Progenitor cell of endocrine pancreas (in vitro differentiated cells): ENCODE measurements around the gene GTPBP10. TPM values are rescaled to one million over a fixed set of nuclear protein-coding genes. Genes with fewer than 3 reads are reported as not detected.
A peak's percentile ranks its signal among the peaks of the same experiment; 100 is the strongest.
"Not testable (repeated sequence)": the region's sequence is repeated elsewhere in the genome, so short reads cannot be mapped to it uniquely, and the experiment has no call there.

ENCODE experiments used
- DNase-seq: peaks from one replicate; pipeline ENCODE4 v3.0.0; 2021; ENCODE audit warnings: low spot score; ENCODE audit not compliant: unreplicated experiment
- H3K27ac Mint-ChIP-seq: 2 replicates; pipeline ENCODE4 v1.8.0; 2021; ENCODE audit warnings: mild to moderate bottlenecking, moderate library complexity, mixed read lengths
- H3K27me3 Mint-ChIP-seq: 2 replicates; pipeline ENCODE4 v1.8.0; 2021; ENCODE audit warnings: mixed read lengths
- H3K36me3 Mint-ChIP-seq: 2 replicates; pipeline ENCODE4 v1.8.0; 2022; ENCODE audit warnings: mixed read lengths; ENCODE audit not compliant: insufficient read depth
- H3K4me1 Mint-ChIP-seq: 2 replicates; pipeline ENCODE4 v1.8.0; 2021; ENCODE audit warnings: low read depth, mixed read lengths
- H3K4me3 Mint-ChIP-seq: 2 replicates; pipeline ENCODE4 v1.8.0; 2021; ENCODE audit warnings: low read depth, mild to moderate bottlenecking, moderate library complexity, mixed read lengths
- H3K9me3 Mint-ChIP-seq: 2 replicates; pipeline ENCODE4 v1.8.0; 2021; ENCODE audit warnings: low read depth, mixed read lengths
- CTCF ChIP-seq: fragments of 200-600 bp; sonication (generic); IDR thresholded peaks from one replicate; pipeline ENCODE4 v1.5.0; 2021; ENCODE audit warnings: antibody characterized with exemption, mild to moderate bottlenecking; ENCODE audit not compliant: unreplicated experiment
- total RNA-seq: library from RNA; stranded (reverse); gene quantifications from 2 replicates; pipeline ENCODE4 v1.2.1, GENCODE V29; 2021

The GTPBP10 gene
- total RNA-seq, 1 donor from 2014 or later, result 25.1 TPM

GRCh38 chr7:90337106-90337505 is 9.4 kb upstream of the GTPBP10 start:
- Mint-ChIP-seq H3K27me3 (peaks cover 3% of the 10 kb centered on the region), H3K27ac (no peak overlapping the region)

GRCh38 chr7:90345016-90345415 is 1.5 kb upstream of the GTPBP10 start:
- Mint-ChIP-seq H3K9me3 (no peaks in the 10 kb centered on the region), H3K27me3 (no peaks in the 10 kb centered on the region), H3K4me1 (peaks cover 13% of the 10 kb centered on the region), H3K4me3 (peak overlapping the region; percentile 96), H3K27ac (no peak overlapping the region), H3K36me3 (peaks cover 1% of the 10 kb centered on the region)
- no peak for TF ChIP-seq CTCF
- no peak for DNase-seq

More at GRCh38 chr7:90337106-90337505, 9.4 kb upstream of the GTPBP10 start:
- Mint-ChIP-seq H3K36me3 (no peaks in the 10 kb centered on the region), H3K4me3 (no peak overlapping the region), H3K9me3 (no peaks in the 10 kb centered on the region), H3K4me1 (no peaks in the 10 kb centered on the region)
- DNase-seq, result no peak
- no peak for TF ChIP-seq CTCF

- Mint-ChIP-seq H3K4me1 (peaks cover 13% of the 10 kb centered on the region), H3K9me3 (no peaks in the 10 kb centered on the region), H3K27ac (peak overlapping the region; percentile 99), H3K27me3 (no peaks in the 10 kb centered on the region), H3K36me3 (peaks cover 3% of the 10 kb centered on the region), H3K4me3 (peak overlapping the region; percentile 96)
- no peak for TF ChIP-seq CTCF
- DNase-seq, result no peak
Observed at GRCh38 chr7:90345595-90346335, 751 bp upstream of the GTPBP10 start.

GRCh38 chr7:90347759-90348158 is 1.2 kb downstream of the GTPBP10 start:
- Mint-ChIP-seq H3K27ac (no peak overlapping the region), H3K9me3 (no peaks in the 10 kb centered on the region), H3K36me3 (peaks cover 3% of the 10 kb centered on the region), H3K27me3 (no peaks in the 10 kb centered on the region), H3K4me1 (peaks cover 13% of the 10 kb centered on the region), H3K4me3 (peak overlapping the region; percentile 96)
- DNase-seq, result no peak
- no peak for TF ChIP-seq CTCF

- Mint-ChIP-seq H3K4me1 (peaks cover 13% of the 10 kb centered on the region), H3K4me3 (peak overlapping the region; percentile 1), H3K9me3 (no peaks in the 10 kb centered on the region), H3K36me3 (peaks cover 5% of the 10 kb centered on the region), H3K27ac (peak overlapping the region; percentile 34), H3K27me3 (no peaks in the 10 kb centered on the region)
- DNase-seq, result no peak
- TF ChIP-seq CTCF, result no peak
Observed at GRCh38 chr7:90349305-90349704, 2.8 kb downstream of the GTPBP10 start.

GRCh38 chr7:90350032-90350431 is 3.5 kb downstream of the GTPBP10 start:
- not testable (repeated sequence) for H3K27me3 Mint-ChIP-seq, H3K4me3 Mint-ChIP-seq, H3K9me3 Mint-ChIP-seq, H3K36me3 Mint-ChIP-seq, DNase-seq, H3K27ac Mint-ChIP-seq
- H3K4me1 Mint-ChIP-seq, result peaks cover 13% of the 10 kb centered on the region
